ENCODE measurements around the gene HSD17B12.

- TF ChIP-seq, protein P1, sequence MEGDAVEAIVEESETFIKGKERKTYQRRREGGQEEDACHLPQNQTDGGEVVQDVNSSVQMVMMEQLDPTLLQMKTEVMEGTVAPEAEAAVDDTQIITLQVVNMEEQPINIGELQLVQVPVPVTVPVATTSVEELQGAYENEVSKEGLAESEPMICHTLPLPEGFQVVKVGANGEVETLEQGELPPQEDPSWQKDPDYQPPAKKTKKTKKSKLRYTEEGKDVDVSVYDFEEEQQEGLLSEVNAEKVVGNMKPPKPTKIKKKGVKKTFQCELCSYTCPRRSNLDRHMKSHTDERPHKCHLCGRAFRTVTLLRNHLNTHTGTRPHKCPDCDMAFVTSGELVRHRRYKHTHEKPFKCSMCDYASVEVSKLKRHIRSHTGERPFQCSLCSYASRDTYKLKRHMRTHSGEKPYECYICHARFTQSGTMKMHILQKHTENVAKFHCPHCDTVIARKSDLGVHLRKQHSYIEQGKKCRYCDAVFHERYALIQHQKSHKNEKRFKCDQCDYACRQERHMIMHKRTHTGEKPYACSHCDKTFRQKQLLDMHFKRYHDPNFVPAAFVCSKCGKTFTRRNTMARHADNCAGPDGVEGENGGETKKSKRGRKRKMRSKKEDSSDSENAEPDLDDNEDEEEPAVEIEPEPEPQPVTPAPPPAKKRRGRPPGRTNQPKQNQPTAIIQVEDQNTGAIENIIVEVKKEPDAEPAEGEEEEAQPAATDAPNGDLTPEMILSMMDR (IDR thresholded peaks at IDR 0.05; ENCODE audit: borderline replicate concordance, extremely low read depth, low read length, poor library complexity, severe bottlenecking) = no peak
- no peak for TF ChIP-seq EZH2 (IDR thresholded peaks at IDR 0.05; ENCODE audit: borderline replicate concordance, low read depth, low read length, severe bottlenecking)
These were observed 116.8 kb downstream of the HSD17B12 start for GRCh38 chr11:43797337-43797736.

Data from DND-41 (cell line).